DMS53 (cell line): ENCODE data around the gene SEPTIN3.
A peak's percentile ranks its signal among the peaks of the same experiment; 100 is the strongest.
"Not testable (repeated sequence)": the region's sequence is repeated elsewhere in the genome, so short reads cannot be mapped to it uniquely, and the experiment has no call there.

Experiments used
- DNase-seq: peaks from one replicate; lab custom pipeline; 2025; lab: John Stamatoyannopoulos, UW

SEPTIN3 gene

DNA sequence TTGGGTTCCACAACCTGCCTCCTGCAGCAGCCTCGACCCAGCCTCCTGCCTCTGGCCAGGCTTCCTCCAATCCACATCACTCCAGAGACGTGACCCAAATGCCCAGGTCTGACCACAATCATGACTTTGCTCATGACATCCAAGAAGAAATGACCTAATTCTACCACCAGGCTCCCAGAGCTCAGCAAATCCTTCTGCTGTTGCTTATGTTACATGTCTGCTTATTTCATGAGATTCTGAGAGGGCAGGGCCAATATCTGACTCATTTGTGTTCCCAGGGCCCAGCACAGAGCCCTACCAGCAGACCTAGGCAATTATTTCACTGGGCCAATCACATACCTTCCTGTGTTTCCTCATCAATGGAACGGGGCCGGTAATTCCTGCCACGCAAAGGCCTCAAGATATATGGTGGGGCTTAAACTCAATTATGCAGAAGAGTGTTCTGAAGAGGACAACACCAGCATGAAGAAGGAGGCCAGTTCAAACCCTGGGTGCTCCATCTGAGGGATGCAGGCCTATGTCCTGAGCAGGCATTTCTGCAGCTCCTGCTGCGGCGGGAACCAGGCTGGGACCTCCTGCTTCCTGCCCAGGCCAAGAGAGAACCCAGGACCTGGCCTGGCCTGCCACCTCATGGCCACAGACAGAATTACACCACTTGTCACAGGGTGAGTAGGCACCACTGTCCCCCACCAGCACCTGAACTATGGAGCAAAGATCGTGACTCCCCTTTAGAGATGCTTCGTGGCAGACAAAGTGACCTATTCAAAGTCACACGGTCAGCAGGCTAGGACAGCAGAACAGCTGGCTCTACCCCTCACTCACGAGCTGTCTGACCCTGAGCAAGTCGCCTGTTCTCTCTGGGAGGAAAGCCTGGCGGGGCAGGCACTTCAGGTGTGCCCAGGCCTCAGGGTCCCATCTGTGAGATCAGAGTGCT lies 28.1 kb upstream of the SEPTIN3 start:
- DNase-seq, result peak; percentile 87

- DNase-seq, result no peak
Observed at GRCh38 chr22:41943661-41944209, 25.5 kb upstream of the SEPTIN3 start.

DNA sequence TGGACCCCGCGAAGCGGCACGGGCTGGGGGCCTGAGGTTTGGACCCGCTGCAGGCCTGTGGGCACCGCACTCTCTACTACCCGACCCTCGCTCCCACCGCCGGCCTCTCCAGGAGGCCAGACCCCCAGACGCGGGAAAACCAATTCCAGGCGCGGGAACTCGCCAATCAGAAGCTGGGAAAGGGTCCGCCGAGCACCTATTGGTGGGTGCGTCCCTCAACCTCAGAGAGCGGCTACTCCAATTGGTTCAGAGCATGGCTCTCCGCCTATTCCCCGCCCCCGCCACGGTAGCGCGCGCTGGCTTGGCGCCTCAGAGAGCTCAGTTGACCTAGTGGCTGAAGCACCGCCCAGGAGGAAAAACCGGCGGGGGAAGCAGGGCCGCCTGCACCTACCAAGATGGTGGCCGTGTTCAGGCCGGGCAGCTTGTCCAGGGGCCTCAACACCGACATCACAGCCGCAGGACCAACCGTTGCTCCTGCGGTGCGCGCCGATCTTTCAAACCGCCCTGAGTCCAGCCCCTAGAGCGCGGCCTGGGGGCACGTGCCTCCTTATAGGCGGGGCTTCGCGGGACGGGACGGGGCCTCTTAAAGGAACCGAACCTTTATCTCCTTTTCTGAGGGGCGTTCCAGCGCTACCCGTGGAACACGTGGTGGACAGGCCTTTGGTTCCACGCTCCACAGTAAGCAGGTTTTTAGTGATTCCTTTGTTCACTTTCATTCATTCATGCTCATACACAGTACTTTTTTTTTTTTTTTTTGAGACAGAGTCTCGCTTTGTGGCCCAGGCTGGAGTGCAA lies 22.4 kb upstream of the SEPTIN3 start, which contains the start of gene CENPM:
Gene CENPM (minus strand): TSS at position 524 of the 795 bp plus-strand sequence. CDS start 76 bp downstream, at position 448.
- peak; percentile 96 for DNase-seq

DNA sequence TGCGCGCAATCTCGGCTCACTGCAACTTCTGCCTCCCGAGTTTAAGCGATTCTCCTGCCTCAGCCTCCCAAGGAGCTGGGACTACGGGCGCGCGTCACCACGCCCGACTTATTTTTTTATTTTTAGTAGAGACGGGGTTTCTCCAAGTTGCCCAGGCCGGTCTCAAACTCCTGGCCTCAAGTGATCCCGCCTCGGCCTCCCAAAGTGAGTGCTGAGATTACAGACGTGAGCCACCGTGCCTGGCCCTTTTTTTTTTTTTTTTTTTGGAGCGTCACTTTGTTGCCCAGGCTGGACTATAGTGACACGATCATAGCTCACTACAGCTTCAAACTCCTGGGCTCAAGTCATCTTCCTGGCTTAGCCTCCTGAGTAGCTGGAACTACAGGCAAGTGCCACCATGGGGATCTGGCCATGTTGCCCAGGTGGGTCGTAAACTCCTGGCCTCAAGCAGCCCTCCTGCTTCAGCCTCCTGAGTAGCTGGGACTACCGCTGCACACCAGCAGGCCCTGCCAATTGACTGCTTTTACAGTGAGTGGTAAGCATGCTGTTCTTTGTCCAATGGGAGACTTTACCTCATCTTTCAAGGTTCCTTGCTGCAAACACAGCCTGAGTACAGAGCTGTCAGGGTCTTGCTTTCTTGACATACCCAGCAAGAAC lies 21.7 kb upstream of the SEPTIN3 start:
- DNase-seq, result no peak

GRCh38 chr22:41948142-41948541 lies 21.1 kb upstream of the SEPTIN3 start:
- DNase-seq, result no peak

GRCh38 chr22:41948928-41949296 lies 20.3 kb upstream of the SEPTIN3 start:
- not testable (repeated sequence) for DNase-seq

GRCh38 chr22:41949297-41949965 lies 19.8 kb upstream of the SEPTIN3 start:
- DNase-seq, result no peak

- DNase-seq, result no peak
Observed at GRCh38 chr22:41951898-41952474, 17.3 kb upstream of the SEPTIN3 start, which contains the start of gene SMIM45. Gene SMIM45, plus strand, starts transcription at chr22:41952150.

- DNase-seq, result no peak
Observed at GRCh38 chr22:41952713-41953112, 16.5 kb upstream of the SEPTIN3 start.

GRCh38 chr22:41957941-41958556 lies 11.2 kb upstream of the SEPTIN3 start:
- DNase-seq, result no peak

- DNase-seq, result no peak
Observed at GRCh38 chr22:41963453-41964111, 5.7 kb upstream of the SEPTIN3 start.

DNA sequence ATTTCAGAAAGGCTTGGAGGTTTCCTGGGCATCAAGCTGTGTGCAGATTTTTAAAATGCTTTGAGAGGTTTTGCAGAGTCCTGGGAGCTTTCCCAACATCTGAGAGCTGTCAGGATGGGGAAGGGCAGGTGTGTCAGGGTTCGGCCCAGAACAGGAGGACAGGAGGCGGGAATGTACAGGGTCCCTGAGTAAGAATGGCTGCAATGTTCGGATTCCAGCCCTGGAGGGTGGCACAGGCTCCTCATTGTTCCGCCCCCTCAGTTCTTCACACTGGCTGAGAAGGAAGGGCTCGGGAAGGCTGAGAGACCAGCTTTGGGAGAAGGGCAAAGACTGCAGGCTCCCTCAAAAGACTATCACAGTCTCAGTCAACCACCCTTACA lies 5.1 kb upstream of the SEPTIN3 start:
- DNase-seq, result no peak

DNA sequence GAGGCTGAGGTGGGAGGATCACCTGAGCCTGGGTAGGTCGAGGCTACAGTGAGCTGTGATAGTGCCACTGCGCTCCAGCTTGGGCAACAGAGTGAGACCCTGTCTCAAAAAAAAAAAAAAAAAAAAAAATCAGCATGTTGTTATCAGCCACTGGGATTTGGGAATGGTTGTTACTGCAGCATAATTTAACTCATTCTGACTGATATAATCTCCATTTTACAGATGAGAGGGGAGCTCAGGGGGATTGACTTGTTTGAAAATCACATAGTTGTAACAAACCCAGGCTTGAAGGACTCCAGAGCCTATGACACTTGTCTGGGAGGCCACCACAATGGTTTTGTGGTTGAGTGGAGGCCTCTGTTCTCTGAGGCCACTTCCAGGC lies 3.0 kb upstream of the SEPTIN3 start:
- no peak for DNase-seq

- DNase-seq, result peak; percentile 95
Observed at GRCh38 chr22:41966607-41967240, 2.5 kb upstream of the SEPTIN3 start.

GRCh38 chr22:41968601-41969000 lies 642 bp upstream of the SEPTIN3 start:
- peak; percentile 82 for DNase-seq

- no peak for DNase-seq
Observed at GRCh38 chr22:41970601-41971000, 1.4 kb downstream of the SEPTIN3 start.

DNA sequence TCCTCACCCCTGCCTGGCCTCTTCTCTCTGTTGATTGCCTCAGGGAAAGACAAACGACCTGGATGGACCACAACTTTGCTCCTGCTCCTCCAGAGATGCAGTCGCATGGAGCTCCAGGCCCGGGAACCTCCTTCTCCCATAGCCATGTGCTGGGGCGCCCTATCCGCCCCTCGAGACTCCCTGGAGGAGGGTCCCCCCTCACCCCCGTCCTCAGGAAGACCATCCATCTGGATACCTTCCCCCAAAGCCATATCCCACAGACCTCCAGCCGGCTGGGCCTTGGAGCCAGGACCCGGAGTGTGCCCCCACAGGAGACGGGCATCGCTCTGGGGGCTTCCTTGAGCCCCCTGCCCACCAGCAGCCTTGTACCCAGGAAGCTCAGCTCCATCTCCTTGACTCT lies 2.2 kb downstream of the SEPTIN3 start:
- no peak for DNase-seq

DNA sequence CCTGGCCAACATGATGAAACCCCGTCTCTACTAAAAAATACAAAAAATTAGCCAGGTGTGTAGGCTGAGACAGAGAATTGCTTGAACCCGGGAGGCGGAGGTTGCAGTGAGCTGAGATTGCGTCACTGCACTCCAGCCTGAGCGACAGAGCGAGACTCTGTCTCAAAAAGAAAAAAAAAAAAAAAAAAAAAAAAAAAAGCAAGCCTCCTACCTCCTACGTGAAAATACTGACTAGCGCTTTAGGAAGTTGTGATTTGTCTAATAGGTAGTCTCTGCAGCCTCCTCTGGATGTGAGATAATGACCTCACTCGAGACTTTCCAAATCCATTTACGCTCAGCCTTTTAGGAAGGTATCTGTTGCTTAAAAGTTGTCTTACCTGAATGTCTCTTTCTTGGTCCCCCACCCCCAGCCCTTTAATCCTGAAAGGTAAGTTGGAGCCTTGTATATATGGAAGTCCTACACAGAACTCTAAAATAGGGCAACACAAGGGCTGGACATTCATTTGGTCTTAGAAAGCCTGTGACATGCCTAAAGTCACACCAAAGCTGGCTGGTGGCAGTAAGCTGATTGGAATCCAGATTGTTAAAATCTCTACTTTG lies 5.5 kb downstream of the SEPTIN3 start:
- no peak for DNase-seq
